ENCODE data around the gene MPC1L. TPM values are rescaled to one million over a fixed set of nuclear protein-coding genes. Genes with fewer than 3 reads are reported as not detected.
"Not testable (repeated sequence)": the region's sequence is repeated elsewhere in the genome, so short reads cannot be mapped to it uniquely, and the experiment has no call there.

Gene MPC1L
- total RNA-seq, 1 donor from 2014 or later, result not detected

DNA sequence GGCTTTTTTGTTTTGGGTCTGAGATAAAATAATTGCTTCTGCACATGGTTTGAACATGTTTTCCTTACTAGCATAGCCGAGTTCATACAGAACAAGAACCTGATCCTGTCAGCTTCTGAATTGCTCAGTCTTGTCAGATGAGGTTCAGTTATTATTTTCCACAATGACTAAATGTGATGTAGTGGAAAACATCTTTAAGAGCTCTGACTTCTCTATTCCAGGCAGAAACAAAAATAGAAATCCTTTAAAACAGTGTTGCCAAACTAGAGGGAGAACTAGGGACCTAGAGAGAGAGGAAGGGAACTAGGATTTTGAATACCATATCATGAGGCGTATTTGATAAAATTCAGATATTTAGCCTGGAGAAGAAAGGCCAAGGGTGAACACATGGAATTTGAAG, 40.4 kb upstream of the MPC1L start:
- Mint-ChIP-seq H3K4me3 (ENCODE audit: unreplicated experiment) (no peak overlapping the region), H3K9me3 (ENCODE audit: low read depth) (no peaks in the 10 kb centered on the region)
- TF ChIP-seq, protein P1, sequence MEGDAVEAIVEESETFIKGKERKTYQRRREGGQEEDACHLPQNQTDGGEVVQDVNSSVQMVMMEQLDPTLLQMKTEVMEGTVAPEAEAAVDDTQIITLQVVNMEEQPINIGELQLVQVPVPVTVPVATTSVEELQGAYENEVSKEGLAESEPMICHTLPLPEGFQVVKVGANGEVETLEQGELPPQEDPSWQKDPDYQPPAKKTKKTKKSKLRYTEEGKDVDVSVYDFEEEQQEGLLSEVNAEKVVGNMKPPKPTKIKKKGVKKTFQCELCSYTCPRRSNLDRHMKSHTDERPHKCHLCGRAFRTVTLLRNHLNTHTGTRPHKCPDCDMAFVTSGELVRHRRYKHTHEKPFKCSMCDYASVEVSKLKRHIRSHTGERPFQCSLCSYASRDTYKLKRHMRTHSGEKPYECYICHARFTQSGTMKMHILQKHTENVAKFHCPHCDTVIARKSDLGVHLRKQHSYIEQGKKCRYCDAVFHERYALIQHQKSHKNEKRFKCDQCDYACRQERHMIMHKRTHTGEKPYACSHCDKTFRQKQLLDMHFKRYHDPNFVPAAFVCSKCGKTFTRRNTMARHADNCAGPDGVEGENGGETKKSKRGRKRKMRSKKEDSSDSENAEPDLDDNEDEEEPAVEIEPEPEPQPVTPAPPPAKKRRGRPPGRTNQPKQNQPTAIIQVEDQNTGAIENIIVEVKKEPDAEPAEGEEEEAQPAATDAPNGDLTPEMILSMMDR (IDR thresholded peaks at IDR 0.05), result no peak

DNA sequence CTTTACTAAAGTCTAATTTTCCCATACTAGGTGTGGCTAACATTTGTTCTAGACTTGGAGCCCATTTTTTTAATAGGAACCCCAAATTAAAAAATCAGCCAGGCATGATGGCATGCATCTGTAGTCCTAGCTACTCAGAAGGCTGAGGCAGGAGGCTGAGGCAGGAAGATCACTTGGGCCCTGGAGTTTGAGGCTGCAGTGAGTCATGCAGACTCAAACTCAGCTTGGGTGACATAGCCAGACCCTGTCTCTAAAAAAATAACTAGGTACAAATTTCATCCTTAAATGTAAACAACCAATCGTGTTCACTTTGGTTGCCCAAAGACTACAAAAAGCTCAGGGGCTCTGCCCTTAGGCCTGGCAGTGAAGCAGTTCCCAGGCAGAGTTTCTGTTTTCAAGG, 35.6 kb upstream of the MPC1L start:
- H3K27me3 Mint-ChIP-seq (ENCODE audit: low read depth); DNase-seq (ENCODE audit: low spot score); H3K36me3 Mint-ChIP-seq (ENCODE audit: low read depth); H3K4me1 Mint-ChIP-seq (ENCODE audit: low read depth); H3K27ac Mint-ChIP-seq (ENCODE audit: unreplicated experiment); H3K9me3 Mint-ChIP-seq (ENCODE audit: low read depth); H3K4me3 Mint-ChIP-seq (ENCODE audit: unreplicated experiment): not testable (repeated sequence)

More for the DNA sequence above, 40.4 kb upstream of the MPC1L start:
- Mint-ChIP-seq H3K36me3 (ENCODE audit: low read depth) (no peaks in the 10 kb centered on the region), H3K27me3 (ENCODE audit: low read depth) (no peaks in the 10 kb centered on the region), H3K27ac (ENCODE audit: unreplicated experiment) (no peak overlapping the region), H3K4me1 (ENCODE audit: low read depth) (peaks cover 12% of the 10 kb centered on the region)
- DNase-seq (ENCODE audit: low spot score), result no peak

DNA sequence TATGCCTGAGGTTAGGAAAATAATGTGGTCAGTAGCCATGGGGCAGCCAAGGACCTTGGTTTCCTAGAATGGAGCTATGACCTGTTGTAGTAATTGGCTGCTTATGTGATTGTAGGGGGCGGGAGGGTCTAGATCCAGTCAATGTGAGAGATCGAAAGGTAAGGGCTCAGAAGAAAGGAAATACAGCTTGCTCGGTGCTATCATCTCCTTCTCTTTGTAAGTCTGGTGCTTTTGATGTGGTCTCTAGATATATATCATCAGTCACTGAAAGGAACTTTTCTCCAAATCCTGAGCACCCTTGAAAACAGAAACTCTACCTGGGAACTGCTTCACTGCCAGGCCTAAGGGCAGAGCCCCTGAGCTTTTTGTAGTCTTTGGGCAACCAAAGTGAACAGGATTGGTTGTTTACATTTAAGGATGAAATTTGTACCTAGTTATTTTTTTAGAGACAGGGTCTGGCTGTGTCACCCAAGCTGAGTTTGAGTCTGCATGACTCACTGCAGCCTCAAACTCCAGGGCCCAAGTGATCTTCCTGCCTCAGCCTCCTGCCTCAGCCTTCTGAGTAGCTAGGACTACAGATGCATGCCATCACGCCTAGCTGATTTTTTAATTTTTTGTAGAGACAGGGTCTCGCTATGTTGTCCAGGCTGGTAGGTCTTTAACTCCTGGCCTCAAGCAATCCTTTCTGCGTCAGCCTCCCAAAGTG, 33.5 kb upstream of the MPC1L start:
- H3K27ac Mint-ChIP-seq (ENCODE audit: unreplicated experiment); H3K27me3 Mint-ChIP-seq (ENCODE audit: low read depth); H3K9me3 Mint-ChIP-seq (ENCODE audit: low read depth); DNase-seq (ENCODE audit: low spot score); H3K4me3 Mint-ChIP-seq (ENCODE audit: unreplicated experiment); H3K4me1 Mint-ChIP-seq (ENCODE audit: low read depth): not testable (repeated sequence)
- H3K36me3 Mint-ChIP-seq (ENCODE audit: low read depth), result peaks cover 11% of the 10 kb centered on the region

DNA sequence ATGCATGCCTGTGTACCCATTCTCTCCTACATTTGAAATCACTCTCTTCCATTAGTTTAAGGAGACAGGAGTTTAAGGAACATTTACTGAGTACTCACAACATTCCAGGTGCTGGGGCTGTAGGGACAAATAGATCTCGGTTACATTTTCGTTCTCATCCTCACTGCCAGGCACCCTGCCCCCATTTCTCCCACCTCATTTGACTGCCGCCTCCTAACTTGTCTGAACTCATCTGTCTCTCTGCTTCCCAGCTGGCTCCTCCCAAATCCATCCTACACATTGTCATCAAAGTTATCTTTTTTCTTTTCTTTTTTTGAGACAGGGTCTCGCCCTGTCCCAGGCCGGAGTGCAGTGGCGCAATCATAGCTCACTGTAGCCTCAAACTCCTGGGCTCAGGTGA, 19.8 kb upstream of the MPC1L start:
- peaks cover 5% of the 10 kb centered on the region for H3K36me3 Mint-ChIP-seq (ENCODE audit: low read depth)
- no peak overlapping the region for H3K4me3 Mint-ChIP-seq (ENCODE audit: unreplicated experiment)
- no peaks in the 10 kb centered on the region for H3K27me3 Mint-ChIP-seq (ENCODE audit: low read depth)
- DNase-seq (ENCODE audit: low spot score), result no peak
- TF ChIP-seq, protein P1 (IDR thresholded peaks at IDR 0.05), result no peak
- no peaks in the 10 kb centered on the region for H3K4me1 Mint-ChIP-seq (ENCODE audit: low read depth)
- no peak overlapping the region for H3K27ac Mint-ChIP-seq (ENCODE audit: unreplicated experiment)
- peaks cover 3% of the 10 kb centered on the region for H3K9me3 Mint-ChIP-seq (ENCODE audit: low read depth)

DNA sequence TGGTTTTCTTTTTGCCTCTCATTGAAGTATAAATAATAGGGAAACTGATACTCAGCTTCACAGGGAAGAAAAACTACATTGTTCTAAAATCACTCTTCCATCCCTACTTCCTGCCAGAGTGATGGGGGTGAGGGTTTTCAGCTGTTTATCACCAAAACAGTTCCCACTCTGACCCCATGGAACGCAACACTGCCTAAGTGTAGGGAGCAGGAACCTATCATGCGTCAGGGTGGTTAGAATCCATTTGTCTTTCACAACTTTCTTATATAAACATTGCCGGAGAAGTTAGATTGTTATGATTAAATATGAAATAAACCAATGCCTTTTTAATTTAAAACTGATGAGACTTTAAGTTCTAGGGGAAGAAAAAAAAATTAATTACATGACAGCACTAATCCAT, 15.8 kb upstream of the MPC1L start:
- DNase-seq (ENCODE audit: low spot score), result no peak

DNA sequence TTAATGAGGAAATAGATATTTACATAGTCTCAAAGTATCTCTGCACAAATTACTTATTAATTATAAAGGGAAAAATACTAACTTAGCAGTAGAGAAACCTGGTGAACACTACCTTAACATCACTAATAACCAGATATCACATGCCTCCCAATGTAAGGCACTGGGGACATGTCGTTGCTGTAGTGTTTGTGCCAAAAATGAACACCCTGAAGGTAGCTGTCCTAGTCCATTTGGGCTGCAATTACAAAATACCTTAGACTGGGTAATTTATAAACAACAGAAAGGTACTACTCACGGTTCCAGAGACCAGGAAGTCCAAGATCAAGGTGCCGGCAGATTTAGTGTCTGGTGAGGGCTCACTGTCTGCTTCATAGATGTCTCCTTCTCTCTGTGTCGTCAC, 10.7 kb upstream of the MPC1L start:
- Mint-ChIP-seq H3K4me3 (ENCODE audit: unreplicated experiment) (no peak overlapping the region), H3K4me1 (ENCODE audit: low read depth) (no peaks in the 10 kb centered on the region), H3K36me3 (ENCODE audit: low read depth) (no peaks in the 10 kb centered on the region), H3K27me3 (ENCODE audit: low read depth) (no peaks in the 10 kb centered on the region), H3K27ac (ENCODE audit: unreplicated experiment) (no peak overlapping the region), H3K9me3 (ENCODE audit: low read depth) (no peaks in the 10 kb centered on the region)
- DNase-seq (ENCODE audit: low spot score), result no peak
- TF ChIP-seq, protein P1 (IDR thresholded peaks at IDR 0.05), result no peak

More for the DNA sequence above, 15.8 kb upstream of the MPC1L start:
- TF ChIP-seq, protein P1 (IDR thresholded peaks at IDR 0.05), result no peak
- H3K36me3 Mint-ChIP-seq (ENCODE audit: low read depth), result peaks cover 3% of the 10 kb centered on the region
- peaks cover 3% of the 10 kb centered on the region for H3K9me3 Mint-ChIP-seq (ENCODE audit: low read depth)
- H3K4me1 Mint-ChIP-seq (ENCODE audit: low read depth), result no peaks in the 10 kb centered on the region
- H3K4me3 Mint-ChIP-seq (ENCODE audit: unreplicated experiment), result no peak overlapping the region
- H3K27ac Mint-ChIP-seq (ENCODE audit: unreplicated experiment), result no peak overlapping the region
- H3K27me3 Mint-ChIP-seq (ENCODE audit: low read depth), result no peaks in the 10 kb centered on the region

Data from chondrocyte (in vitro differentiated cells).